ENCODE measurements around the gene HSDL1.

- TF ChIP-seq HNF4A (conservative IDR thresholded peaks at IDR 0.05) (no peak), CTCF (IDR thresholded peaks at IDR 0.05; ENCODE audit: low read depth, low read length, missing input control) (no peak), HNF4G (IDR thresholded peaks at IDR 0.05) (no peak), RAD21 (IDR thresholded peaks at IDR 0.05) (no peak), ATF3 (IDR thresholded peaks at IDR 0.05) (no peak), REST (IDR thresholded peaks at IDR 0.05) (no peak), FOXA1 (IDR thresholded peaks at IDR 0.05) (no peak), JUND (IDR thresholded peaks at IDR 0.05) (no peak), RXRA (IDR thresholded peaks at IDR 0.05) (no peak)
These were observed 37.1 kb downstream of the HSDL1 start for GRCh38 chr16:84107921-84108320.
